Measurements from ENCODE around the gene DSCAML1. TPM values are rescaled to one million over a fixed set of nuclear protein-coding genes. Genes with fewer than 3 reads are reported as not detected.

DSCAML1 gene
- total and polyA plus RNA-seq, 2 of the 8 experiments (the other 6 are each of a cell fraction or from before 2014, with no cell fraction given): 0.19 to 0.24 TPM

DNA sequence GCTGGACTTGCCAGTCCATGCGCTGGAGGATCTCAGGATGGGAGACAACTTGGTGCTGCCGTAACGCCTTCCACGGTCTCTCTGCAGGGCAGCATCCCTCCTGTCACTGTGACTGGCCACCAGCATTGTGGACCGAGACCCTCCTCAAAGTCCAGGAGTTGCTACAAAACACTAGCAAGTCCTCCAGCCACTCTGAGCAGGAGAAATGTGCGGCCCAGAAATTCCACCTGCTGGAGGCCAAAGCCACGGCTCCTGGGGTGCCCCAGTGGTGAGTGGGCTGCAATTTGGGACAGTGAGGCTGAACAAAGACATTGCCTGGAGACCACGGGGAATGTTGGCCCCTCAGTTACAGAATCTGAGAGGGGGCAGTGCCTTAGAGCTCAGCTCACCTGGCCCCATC lies 6.9 kb upstream of the DSCAML1 start:
- H3K79me1 ChIP-seq (ENCODE audit: low read depth, low read length): no peaks in the 10 kb centered on the region
- no peak overlapping the region for H2AK5ac ChIP-seq (ENCODE audit: low read depth, low read length)
- H3K4ac ChIP-seq (replicated peaks; ENCODE audit: insufficient read length, low read depth, low read length): no peak overlapping the region
- H3K4me1 ChIP-seq (replicated peaks in 1 of 4; ENCODE audit: control insufficient read depth in 3 of 4, insufficient read depth in 4 of 4, low read length in 3 of 4): no peaks in the 10 kb centered on the region; a peak in 1 of 7 replicates
- no peak overlapping the region for H3K14ac ChIP-seq (ENCODE audit: insufficient read length)
- H3K9me3 ChIP-seq (ENCODE audit: insufficient read depth in 2 of 2, low read depth in 1 of 2, low read length in 1 of 2): no peaks in the 10 kb centered on the region
- H2BK12ac ChIP-seq (ENCODE audit: low read depth, low read length): no peak overlapping the region
- ChIA-PET CTCF (ENCODE audit: partially characterized antibody) (interaction anchor here (1.0 to 7.8 kb wide), 7 partner anchors 15 to 378 kb away, joined by 3 to 163 read pairs (median 4); no protein-coding TSS in a partner anchor), POLR2A (ENCODE audit: partially characterized antibody) (no interaction called here)
- H3K27ac ChIP-seq (ENCODE audit: low read depth, low read length): no peak overlapping the region
- H3K4me3 ChIP-seq (ENCODE audit: extremely low read depth in 1 of 4, insufficient read depth in 2 of 4, low read depth in 3 of 4, low read length in 4 of 4): no peak overlapping the region
- peaks cover 0 to 3% of the 10 kb centered on the region in 2 experiments for H4K20me1 ChIP-seq (replicated peaks in 1 of 2; ENCODE audit: control insufficient read depth in 1 of 2, insufficient read depth in 2 of 2, low read length in 2 of 2)
- DNase-seq (ENCODE audit: low read depth in 1 of 2, low spot score in 2 of 2) (no peak), FAIRE-seq (no peak)
- H2BK5ac ChIP-seq (ENCODE audit: low read depth, low read length): no peak overlapping the region
- H3K27me3 ChIP-seq (replicated peaks in 1 of 4; ENCODE audit: control insufficient read depth in 3 of 4, extremely low read depth in 1 of 4, insufficient read depth in 3 of 4, low read length in 3 of 4): peaks cover 0 to 7% (median 2%) of the 10 kb centered on the region in 4 experiments; a peak in 4 of 7 replicates
- H2BK20ac ChIP-seq (ENCODE audit: low read length): no peak overlapping the region
- H2BK120ac ChIP-seq (replicated peaks; ENCODE audit: low read depth, low read length): no peak overlapping the region
- WGBS, 2 experiments (ENCODE audit: extremely low coverage in 1 of 2, insufficient coverage in 1 of 2, insufficient read length in 1 of 2, insufficient replicate concordance in 2 of 2, low coverage in 1 of 2, low lambda C conversion rate in 2 of 2, missing lambda C conversion rate in 1 of 2): 85% methylated on average over 8 of the region's 8 CpGs; no CpG with 5 or more reads in 1 of the 2 experiments
- no peak overlapping the region for H2AFZ ChIP-seq (ENCODE audit: low read length)
- no peak overlapping the region for H2BK15ac ChIP-seq (ENCODE audit: low read length)
- H4K91ac ChIP-seq (replicated peaks; ENCODE audit: insufficient read length, low read length): no peak overlapping the region
- no peak overlapping the region for H3K23ac ChIP-seq (ENCODE audit: insufficient read length)
- H3K9ac ChIP-seq (replicated peaks in 1 of 4; ENCODE audit: extremely low read depth in 1 of 4, low read depth in 3 of 4, low read length in 3 of 4): no peak overlapping the region
- no peaks in the 10 kb centered on the region for H3K79me2 ChIP-seq (ENCODE audit: control insufficient read depth in 1 of 2, insufficient read depth in 2 of 2, low read length in 2 of 2)
- H4K5ac ChIP-seq (ENCODE audit: insufficient read length, low read depth, low read length): no peak overlapping the region
- H3K36me3 ChIP-seq (ENCODE audit: control insufficient read depth in 2 of 4, insufficient read depth in 4 of 4, low read length in 3 of 4): no peaks in the 10 kb centered on the region
- H4K8ac ChIP-seq (ENCODE audit: extremely low read depth, insufficient read depth, low read length): no peak overlapping the region
- H3K23me2 ChIP-seq (ENCODE audit: low read depth, low read length): no peaks in the 10 kb centered on the region
- H3K4me2 ChIP-seq (ENCODE audit: insufficient read depth in 1 of 2, low read depth in 2 of 2, low read length in 2 of 2): no peak overlapping the region
- no peak overlapping the region for H3K18ac ChIP-seq (ENCODE audit: extremely low read depth, low read length)
- H3K56ac ChIP-seq (replicated peaks; ENCODE audit: insufficient read length, low read depth, low read length): no peak overlapping the region
- no peak for TF ChIP-seq SIRT6 (IDR thresholded peaks at IDR 0.05; ENCODE audit: low read length)
- no peak for TF ChIP-seq TBP (IDR thresholded peaks at IDR 0.05; ENCODE audit: low read depth, low read length)
- no peak for TF ChIP-seq GTF2F1 (IDR thresholded peaks at IDR 0.05; ENCODE audit: borderline replicate concordance, low read depth, low read length)
- no peak for TF ChIP-seq SP4 (IDR thresholded peaks at IDR 0.05; ENCODE audit: low read length)
- TF ChIP-seq TAF7 (optimal IDR thresholded peaks at IDR 0.05; ENCODE audit: borderline replicate concordance, low read depth, low read length): no peak
- TF ChIP-seq SIX5 (IDR thresholded peaks at IDR 0.05; ENCODE audit: low read depth, low read length): no peak
- TF ChIP-seq MAFK (IDR thresholded peaks at IDR 0.05; ENCODE audit: low read depth, low read length): no peak
- TF ChIP-seq TCF12 (IDR thresholded peaks at IDR 0.05; ENCODE audit: low read depth, low read length): no peak
- TF ChIP-seq EP300 (IDR thresholded peaks at IDR 0.05; ENCODE audit: borderline replicate concordance in 1 of 2, low read depth in 2 of 2, low read length in 2 of 2): no peak
- TF ChIP-seq EZH2 (IDR thresholded peaks at IDR 0.05; ENCODE audit: low read depth, low read length, severe bottlenecking): no peak
- TF ChIP-seq KDM5A (IDR thresholded peaks at IDR 0.05; ENCODE audit: low read length): no peak
- no peak for TF ChIP-seq SIN3A (conservative IDR thresholded peaks at IDR 0.05 in 1 of 2, IDR thresholded peaks at IDR 0.05 in 1 of 2; ENCODE audit: low read depth in 1 of 2, low read length in 2 of 2)
- TF ChIP-seq, protein P1, sequence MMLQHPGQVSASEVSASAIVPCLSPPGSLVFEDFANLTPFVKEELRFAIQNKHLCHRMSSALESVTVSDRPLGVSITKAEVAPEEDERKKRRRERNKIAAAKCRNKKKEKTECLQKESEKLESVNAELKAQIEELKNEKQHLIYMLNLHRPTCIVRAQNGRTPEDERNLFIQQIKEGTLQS (IDR thresholded peaks at IDR 0.05; ENCODE audit: insufficient read depth, low read depth, low read length): no peak
- no peak for TF ChIP-seq PHF8 (conservative IDR thresholded peaks at IDR 0.05; ENCODE audit: low read depth, low read length)

Measured in H1 (cell line).